Kidney (tissue), 22 donors: ENCODE results near the gene ACP1. TPM values are rescaled to one million over a fixed set of nuclear protein-coding genes. Genes with fewer than 3 reads are reported as not detected.

Experiments
- DNase-seq, 5 donors: peaks; one replicate each; pipeline ENCODE4 v3.0.0-alpha.2; 2013 to 2020
- FAIRE-seq: peaks from 2 replicates; lab custom pipeline; 2012; peaks lifted over from hg19 to GRCh38; lab: Jason Lieb, UNC
- H3K27ac ChIP-seq, 2 donors: one replicate each; pipeline ENCODE4 v1.7.0; 2013; ENCODE audit warnings: low read depth in 2 of 2, low read length in 2 of 2, inconsistent platforms in 1 of 2
- H3K27me3 ChIP-seq: one replicate; pipeline ENCODE4 v1.7.1; 2013; ENCODE audit warnings: low read length, inconsistent platforms; ENCODE audit not compliant: control insufficient read depth, insufficient read depth
- H3K36me3 ChIP-seq, 3 donors: one replicate each; pipeline versions ENCODE4 v1.7.0 to v1.7.1; 2013; ENCODE audit warnings: low read length in 3 of 3, control low read depth in 1 of 3, inconsistent platforms in 1 of 3; ENCODE audit not compliant: insufficient read depth in 3 of 3, control insufficient read depth in 2 of 3
- H3K4me1 ChIP-seq, 3 donors: one replicate each; pipeline versions ENCODE4 v1.7.0 to v1.7.1; 2013; ENCODE audit warnings: low read length in 3 of 3, inconsistent platforms in 1 of 3, low read depth in 1 of 3; ENCODE audit not compliant: control insufficient read depth in 2 of 3, insufficient read depth in 2 of 3
- H3K4me3 ChIP-seq, 3 donors: one replicate each; pipeline versions ENCODE4 v1.7.0 to v1.8.1; 2013; ENCODE audit warnings: low read length in 3 of 3, control low read depth in 1 of 3, inconsistent platforms in 1 of 3
- H3K9ac ChIP-seq, 3 donors: one replicate each; pipeline versions ENCODE4 v1.7.0 to v1.7.1; 2013; ENCODE audit warnings: low read length in 3 of 3, control low read depth in 1 of 3, inconsistent platforms in 1 of 3
- H3K9me3 ChIP-seq, 3 donors: one replicate each; pipeline versions ENCODE4 v1.7.0 to v1.7.1; 2013; ENCODE audit warnings: low read length in 3 of 3, control low read depth in 1 of 3, inconsistent platforms in 1 of 3; ENCODE audit not compliant: control insufficient read depth in 2 of 3, insufficient read depth in 1 of 3
- intact Hi-C: fragments of 100-400 bp; cut with DNase I; formaldehyde crosslinking; loops from one replicate; pipeline ENCODE4 v1.11.1; 2022
- long read RNA-seq, 10 donors: library from polyadenylated mRNA in 1 of 10; unstranded in 1 of 10; transcript quantifications; one replicate each; pipeline ENCODE4 v2.0.0 and lab custom pipeline, GENCODE V29; 2021 to 2026
- polyA plus RNA-seq: library from polyadenylated mRNA; stranded (reverse); fragments of 350-450 nt; fragmentation: Illumina TruSeq; extraction: RNeasy Lipid Tissue Mini Kit (QIAGEN cat#74804); gene quantifications from one replicate; pipeline ENCODE4 v1.2.3, GENCODE V29; 2014; ENCODE audit warnings: low read depth, low replicate concordance; ENCODE audit not compliant: insufficient read depth
- total RNA-seq: library from RNA; stranded (reverse); fragmentation: NEBNext Ultra II Directional; extraction: Animal tissue kit (Norgen Biotek cat#: 25700); gene quantifications from one replicate; pipeline ENCODE4 v1.2.1, GENCODE V29; 2021
- TF ChIP-seq, protein P1 (sequence below): IDR thresholded peaks from 3 replicates; pipeline ENCODE4 v1.5.1; 2012; ENCODE audit warnings: mild to moderate bottlenecking, moderate library complexity, borderline replicate concordance; ENCODE audit not compliant: insufficient read depth; ENCODE audit errors: extremely low read depth
- donor health status: control.
- donor health status: control.
- donor health status: control.
- donor health status: control.
- donor health status: control.
- donor health status: DM: yes; HTN: yes; CAD: no.
- donor health status: Normal renal cell carcinoma (clear cell type).

The ACP1 gene
- total RNA-seq = 75.1 TPM
- 122 TPM for polyA plus RNA-seq
- long read RNA-seq, donor 1, transcript ACP1-201 (6 exons, 1,549 nt) = major isoform, 54 of 77 reads
- long read RNA-seq, donor 1, transcript ACP1-202 (6 exons, 1,552 nt) = minor isoform, 15 of 77 reads
- long read RNA-seq, donor 1, partial matches to known transcripts = 0 of 77 reads
- long read RNA-seq, donor 1, other reads (novel, unspliced or antisense) = 0 of 77 reads
- long read RNA-seq, donor 2, transcript ACP1-202 (6 exons, 1,552 nt) = minor isoform, 27 of 90 reads
- long read RNA-seq, donor 2, transcript ACP1-201 (6 exons, 1,549 nt) = major isoform, 43 of 90 reads
- long read RNA-seq, donor 2, transcript ACP1-209 (7 exons, 577 nt) = minor isoform, 13 of 90 reads
- long read RNA-seq, donor 2, partial matches to known transcripts = 0 of 90 reads
- long read RNA-seq, donor 2, other reads (novel, unspliced or antisense) = 0 of 90 reads
- long read RNA-seq, donor 3, transcript ACP1-201 (6 exons, 1,549 nt) = major isoform, 76 of 125 reads
- long read RNA-seq, donor 3, transcript ACP1-202 (6 exons, 1,552 nt) = minor isoform, 34 of 125 reads
- long read RNA-seq, donor 3, transcript ACP1-209 (7 exons, 577 nt) = minor isoform, 9 of 125 reads
- long read RNA-seq, donor 3, partial matches to known transcripts = 0 of 125 reads
- long read RNA-seq, donor 3, other reads (novel, unspliced or antisense) = 0 of 125 reads
- long read RNA-seq, donor 4, transcript ACP1-201 (6 exons, 1,549 nt) = major isoform, 31 of 71 reads
- long read RNA-seq, donor 4, transcript ACP1-209 (7 exons, 577 nt) = minor isoform, 12 of 71 reads
- long read RNA-seq, donor 4, transcript ACP1-202 (6 exons, 1,552 nt) = minor isoform, 22 of 71 reads
- long read RNA-seq, donor 4, partial matches to known transcripts = 0 of 71 reads
- long read RNA-seq, donor 4, other reads (novel, unspliced or antisense) = 0 of 71 reads
- long read RNA-seq, donor 5, transcript ACP1-202 (6 exons, 1,552 nt) = major isoform, 5 of 9 reads
- long read RNA-seq, donor 5, partial matches to known transcripts = 0 of 9 reads
- long read RNA-seq, donor 5, other reads (novel, unspliced or antisense) = 0 of 9 reads
- long read RNA-seq, donor 6, transcript ACP1-201 (6 exons, 1,549 nt) = major isoform, 91 of 180 reads
- long read RNA-seq, donor 6, transcript ACP1-202 (6 exons, 1,552 nt) = minor isoform, 75 of 180 reads
- long read RNA-seq, donor 6, transcript ACP1-209 (7 exons, 577 nt) = minor isoform, 10 of 180 reads
- long read RNA-seq, donor 6, partial matches to known transcripts = 0 of 180 reads
- long read RNA-seq, donor 6, other reads (novel, unspliced or antisense) = 0 of 180 reads
- long read RNA-seq, donor 7, transcript ACP1-202 (6 exons, 1,552 nt) = minor isoform, 24 of 89 reads
- long read RNA-seq, donor 7, transcript ACP1-201 (6 exons, 1,549 nt) = major isoform, 44 of 89 reads
- long read RNA-seq, donor 7, transcript ACP1-209 (7 exons, 577 nt) = minor isoform, 9 of 89 reads
- long read RNA-seq, donor 7, partial matches to known transcripts = 3 of 89 reads
- long read RNA-seq, donor 7, other reads (novel, unspliced or antisense) = 3 of 89 reads
- long read RNA-seq, donor 8, transcript ACP1-209 (7 exons, 577 nt) = minor isoform, 8 of 84 reads
- long read RNA-seq, donor 8, transcript ACP1-202 (6 exons, 1,552 nt) = minor isoform, 28 of 84 reads
- long read RNA-seq, donor 8, transcript ACP1-201 (6 exons, 1,549 nt) = major isoform, 39 of 84 reads
- long read RNA-seq, donor 8, partial matches to known transcripts = 6 of 84 reads
- long read RNA-seq, donor 8, other reads (novel, unspliced or antisense) = 0 of 84 reads
- long read RNA-seq, donor 9, transcript ACP1-202 (6 exons, 1,552 nt) = minor isoform, 20 of 55 reads
- long read RNA-seq, donor 9, transcript ACP1-209 (7 exons, 577 nt) = minor isoform, 5 of 55 reads
- long read RNA-seq, donor 9, transcript ACP1-201 (6 exons, 1,549 nt) = major isoform, 22 of 55 reads
- long read RNA-seq, donor 9, partial matches to known transcripts = 6 of 55 reads
- long read RNA-seq, donor 9, other reads (novel, unspliced or antisense) = 0 of 55 reads
- long read RNA-seq, donor 10, transcript ACP1-209 (7 exons, 577 nt) = minor isoform, 6 of 73 reads
- long read RNA-seq, donor 10, transcript ACP1-202 (6 exons, 1,552 nt) = minor isoform, 17 of 73 reads
- long read RNA-seq, donor 10, transcript ACP1-201 (6 exons, 1,549 nt) = major isoform, 32 of 73 reads
- long read RNA-seq, donor 10, partial matches to known transcripts = 9 of 73 reads
- long read RNA-seq, donor 10, other reads (novel, unspliced or antisense) = 0 of 73 reads

DNA sequence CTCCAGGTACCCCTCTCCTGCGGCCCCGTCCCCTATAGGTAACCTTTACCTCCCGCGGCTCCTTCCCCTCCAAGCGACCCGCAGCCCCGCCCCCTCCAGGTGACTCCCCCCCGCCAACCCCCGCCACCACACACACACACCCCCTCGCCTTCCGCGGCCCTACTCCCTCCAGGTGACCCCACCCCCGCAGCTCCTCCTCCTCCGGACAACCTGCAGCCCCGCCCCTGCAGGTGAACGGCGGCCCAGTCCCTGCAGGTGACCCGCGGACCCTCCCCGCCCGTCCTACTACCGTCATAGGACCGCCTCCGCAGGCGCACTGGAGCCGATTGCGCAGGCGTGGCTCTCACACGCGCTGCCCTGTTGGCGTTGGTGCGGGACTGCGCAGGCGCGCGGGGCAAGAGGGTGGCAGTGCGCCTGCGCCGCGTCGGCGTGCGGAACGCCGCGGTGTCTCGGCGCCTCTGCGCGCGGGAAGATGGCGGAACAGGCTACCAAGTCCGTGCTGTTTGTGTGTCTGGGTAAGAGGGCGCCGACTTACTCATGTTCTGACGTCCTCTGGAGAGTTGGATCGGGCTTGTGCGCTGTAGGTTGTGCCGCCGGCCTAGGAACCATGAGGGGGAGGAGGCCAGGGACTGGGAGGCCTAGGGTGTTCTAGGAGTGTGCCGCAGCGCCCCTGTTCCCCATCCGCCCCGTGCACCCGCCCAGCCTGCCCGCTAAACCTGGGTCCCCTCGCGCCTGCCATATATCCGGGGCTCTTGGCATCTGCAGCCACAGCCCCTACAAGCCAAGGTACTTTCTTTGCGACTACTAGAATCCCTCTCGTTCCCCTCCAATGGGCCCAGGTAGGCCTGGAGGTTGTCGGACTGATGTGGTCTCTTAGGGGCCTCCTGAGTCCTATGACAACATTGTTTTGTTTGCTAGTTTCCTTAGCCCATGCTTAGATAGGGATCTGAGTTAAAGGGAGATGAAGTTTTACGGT lies at the start of gene ACP1:
ACP1 (plus strand) TSS at position 455 of the 976 bp plus-strand sequence; CDS start at position 473, 18 bp downstream.
- H3K27ac ChIP-seq = peak within 1 kb of the TSS; percentile 88 to 96
- TF ChIP-seq, protein P1, sequence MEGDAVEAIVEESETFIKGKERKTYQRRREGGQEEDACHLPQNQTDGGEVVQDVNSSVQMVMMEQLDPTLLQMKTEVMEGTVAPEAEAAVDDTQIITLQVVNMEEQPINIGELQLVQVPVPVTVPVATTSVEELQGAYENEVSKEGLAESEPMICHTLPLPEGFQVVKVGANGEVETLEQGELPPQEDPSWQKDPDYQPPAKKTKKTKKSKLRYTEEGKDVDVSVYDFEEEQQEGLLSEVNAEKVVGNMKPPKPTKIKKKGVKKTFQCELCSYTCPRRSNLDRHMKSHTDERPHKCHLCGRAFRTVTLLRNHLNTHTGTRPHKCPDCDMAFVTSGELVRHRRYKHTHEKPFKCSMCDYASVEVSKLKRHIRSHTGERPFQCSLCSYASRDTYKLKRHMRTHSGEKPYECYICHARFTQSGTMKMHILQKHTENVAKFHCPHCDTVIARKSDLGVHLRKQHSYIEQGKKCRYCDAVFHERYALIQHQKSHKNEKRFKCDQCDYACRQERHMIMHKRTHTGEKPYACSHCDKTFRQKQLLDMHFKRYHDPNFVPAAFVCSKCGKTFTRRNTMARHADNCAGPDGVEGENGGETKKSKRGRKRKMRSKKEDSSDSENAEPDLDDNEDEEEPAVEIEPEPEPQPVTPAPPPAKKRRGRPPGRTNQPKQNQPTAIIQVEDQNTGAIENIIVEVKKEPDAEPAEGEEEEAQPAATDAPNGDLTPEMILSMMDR = no peak
- FAIRE-seq = no peak

DNA sequence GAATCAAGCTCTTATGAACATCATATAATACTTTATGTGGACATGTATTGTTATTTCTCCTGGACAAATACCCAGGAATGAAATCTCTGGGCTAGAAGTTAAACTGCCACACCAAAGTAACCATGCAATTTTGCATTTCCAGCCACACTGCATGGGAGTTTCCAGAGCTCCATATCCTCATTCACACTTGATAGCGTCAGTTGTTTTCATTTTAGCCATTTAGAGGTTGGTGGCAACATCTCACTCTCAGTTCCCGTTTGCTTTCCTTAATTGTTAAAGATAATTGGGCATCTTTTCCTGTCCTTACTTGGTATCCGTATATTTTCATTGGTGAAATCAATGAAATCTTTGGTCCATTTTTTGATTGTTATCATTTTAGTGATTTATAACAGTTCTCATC lies 48.7 kb upstream of the ACP1 start:
- intact Hi-C loops = no loop called here

More for the DNA sequence above, at the start of gene ACP1:
- peaks cover 4 to 7% (median 7%) of the 10 kb centered on the region in 3 donors for H3K4me1 ChIP-seq
- H3K4me3 ChIP-seq = peak within 1 kb of the TSS; percentile 75 to 98 (median 94)
- H3K9ac ChIP-seq = peak within 1 kb of the TSS; percentile 83 to 93 (median 83)
- H3K27me3 ChIP-seq = no peaks in the 10 kb centered on the region
- H3K9me3 ChIP-seq = no peaks in the 10 kb centered on the region
- intact Hi-C loops = no loop called here
- no peaks in the 10 kb centered on the region for H3K36me3 ChIP-seq
- DNase-seq = peak; percentile 97 to 99 (median 98)

More for the DNA sequence above, 48.7 kb upstream of the ACP1 start:
- Histone ChIP-seq H3K4me1 (no peaks in the 10 kb centered on the region), H3K27me3 (no peaks in the 10 kb centered on the region), H3K27ac (no peak overlapping the region), H3K9me3 (peaks cover 0 to 11% (median 3%) of the 10 kb centered on the region in 3 donors), H3K36me3 (peaks cover 0 to 12% (median 8%) of the 10 kb centered on the region in 3 donors), H3K9ac (no peak overlapping the region), H3K4me3 (no peak overlapping the region)
- DNase-seq (no peak), FAIRE-seq (no peak)
- TF ChIP-seq, protein P1 = no peak
